NOMO-1 treated with DMSO at 0.1 percent for 48 hours (cell line): ENCODE measurements around the gene IQCH.

Source experiments
- DNase-seq: peaks from one replicate; lab custom pipeline; 2025; ENCODE audit not compliant: unreplicated experiment; lab: John Stamatoyannopoulos, UW

Gene IQCH

DNA sequence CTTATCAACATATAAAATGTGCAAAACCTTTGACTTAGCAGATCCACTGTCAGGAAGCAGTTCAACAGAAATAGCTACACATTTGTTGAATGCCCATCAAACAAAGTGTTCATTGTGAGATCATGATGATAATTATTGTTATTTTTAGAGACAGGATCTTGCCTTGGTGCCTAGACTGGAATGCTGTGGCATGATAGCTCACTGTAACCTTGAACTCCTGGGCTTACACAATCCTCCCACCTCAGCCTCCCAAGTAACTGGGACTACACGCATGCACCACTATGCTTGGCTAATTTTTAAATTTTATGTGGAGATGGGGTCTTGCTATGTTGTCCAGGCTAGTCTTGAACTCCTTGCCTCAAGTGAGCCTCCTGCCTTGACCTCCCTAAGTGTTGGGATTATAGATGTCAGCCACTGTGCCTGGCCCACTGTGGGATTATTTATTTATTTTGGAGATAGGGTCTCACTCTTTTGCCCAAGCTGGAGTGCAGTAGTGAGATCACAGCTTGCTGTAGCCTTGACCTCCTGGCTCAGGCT is 296.7 kb downstream of the IQCH start:
- DNase-seq, result no peak
